GM06990 (cell line): ENCODE measurements around the gene SUN2.

Experiments used
- DNase-seq: peaks from one replicate; pipeline ENCODE4 v3.0.0-alpha.2; 2011; ENCODE audit not compliant: insufficient read length; ENCODE audit errors: extremely low read depth
- H3K27me3 ChIP-seq: replicated peaks from 2 replicates; pipeline ENCODE4 v1.6.0; 2011; ENCODE audit warnings: low read length; ENCODE audit not compliant: control insufficient read depth, insufficient read depth
- H3K36me3 ChIP-seq: 2 replicates; pipeline ENCODE4 v1.5.1; 2011; ENCODE audit warnings: low read length; ENCODE audit not compliant: control insufficient read depth, insufficient read depth
- H3K4me3 ChIP-seq: replicated peaks from 2 replicates; pipeline ENCODE4 v1.5.1; 2011; ENCODE audit warnings: low read depth, mild to moderate bottlenecking, control low read depth, low read length
- TF ChIP-seq, protein P1 (sequence below): IDR thresholded peaks from 2 replicates; pipeline ENCODE4 v1.5.1; 2011; ENCODE audit warnings: low read length, control low read depth, mild to moderate bottlenecking, inconsistent platforms; ENCODE audit not compliant: insufficient read depth, poor library complexity, severe bottlenecking

Gene SUN2

DNA sequence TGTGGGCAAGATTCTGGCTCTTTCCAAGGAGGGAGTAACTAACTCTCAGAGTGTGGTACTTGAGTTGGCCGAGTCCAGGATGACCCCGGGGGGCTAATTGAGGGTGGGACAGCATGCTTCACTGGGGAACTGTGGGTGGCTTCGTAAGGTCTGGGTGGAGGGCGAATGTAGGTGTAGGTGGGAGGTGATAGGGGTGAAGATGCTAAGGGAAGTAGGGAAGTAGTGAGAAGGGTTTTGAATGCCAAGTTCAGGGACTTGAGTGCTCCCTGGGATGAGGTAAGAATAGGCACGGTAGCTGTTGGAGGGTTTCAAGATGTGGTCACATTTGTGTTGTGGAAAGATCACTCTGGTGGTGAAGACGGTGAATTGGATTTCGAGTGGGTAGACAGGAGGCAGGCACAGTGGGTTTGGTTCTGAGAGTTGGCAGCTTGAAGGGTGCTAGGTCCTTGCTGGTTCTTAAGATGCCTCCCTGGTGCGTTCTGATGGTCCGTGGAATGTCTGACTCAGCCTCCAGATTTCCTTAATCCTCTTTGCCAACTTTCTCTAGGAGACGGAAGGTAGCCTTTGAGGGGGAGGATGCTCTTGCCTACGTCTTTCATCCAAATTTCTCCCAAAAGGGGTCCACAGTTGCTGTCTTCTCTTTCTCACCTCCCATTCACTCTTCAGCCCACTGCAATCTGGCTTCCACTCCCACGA is 40.6 kb upstream of the SUN2 start:
- TF ChIP-seq, protein P1, sequence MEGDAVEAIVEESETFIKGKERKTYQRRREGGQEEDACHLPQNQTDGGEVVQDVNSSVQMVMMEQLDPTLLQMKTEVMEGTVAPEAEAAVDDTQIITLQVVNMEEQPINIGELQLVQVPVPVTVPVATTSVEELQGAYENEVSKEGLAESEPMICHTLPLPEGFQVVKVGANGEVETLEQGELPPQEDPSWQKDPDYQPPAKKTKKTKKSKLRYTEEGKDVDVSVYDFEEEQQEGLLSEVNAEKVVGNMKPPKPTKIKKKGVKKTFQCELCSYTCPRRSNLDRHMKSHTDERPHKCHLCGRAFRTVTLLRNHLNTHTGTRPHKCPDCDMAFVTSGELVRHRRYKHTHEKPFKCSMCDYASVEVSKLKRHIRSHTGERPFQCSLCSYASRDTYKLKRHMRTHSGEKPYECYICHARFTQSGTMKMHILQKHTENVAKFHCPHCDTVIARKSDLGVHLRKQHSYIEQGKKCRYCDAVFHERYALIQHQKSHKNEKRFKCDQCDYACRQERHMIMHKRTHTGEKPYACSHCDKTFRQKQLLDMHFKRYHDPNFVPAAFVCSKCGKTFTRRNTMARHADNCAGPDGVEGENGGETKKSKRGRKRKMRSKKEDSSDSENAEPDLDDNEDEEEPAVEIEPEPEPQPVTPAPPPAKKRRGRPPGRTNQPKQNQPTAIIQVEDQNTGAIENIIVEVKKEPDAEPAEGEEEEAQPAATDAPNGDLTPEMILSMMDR, result no peak
- Histone ChIP-seq H3K27me3 (no peaks in the 10 kb centered on the region), H3K36me3 (no peaks in the 10 kb centered on the region), H3K4me3 (no peak overlapping the region)
- DNase-seq, result no peak

DNA sequence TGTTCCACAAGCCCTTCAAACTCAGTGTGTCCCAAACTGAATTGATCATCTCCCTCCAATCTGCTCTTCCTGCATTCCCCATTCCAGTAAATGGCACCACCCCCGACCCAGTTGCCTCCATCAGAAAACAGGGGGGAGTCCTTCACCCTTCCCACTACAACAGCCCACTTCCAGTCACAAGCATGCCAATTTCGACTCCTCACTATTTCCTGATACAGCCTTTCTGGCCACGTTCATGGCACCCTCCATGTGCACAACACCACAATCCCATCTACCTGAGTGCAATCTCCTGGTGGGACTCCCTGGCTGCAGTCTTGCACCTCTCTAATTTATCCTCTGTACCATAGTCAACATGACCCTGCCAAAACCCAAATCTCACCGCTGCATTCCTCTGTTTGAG is 39.8 kb upstream of the SUN2 start:
- Histone ChIP-seq H3K4me3 (no peak overlapping the region), H3K36me3 (no peaks in the 10 kb centered on the region), H3K27me3 (no peaks in the 10 kb centered on the region)
- TF ChIP-seq, protein P1, result no peak
- no peak for DNase-seq

DNA sequence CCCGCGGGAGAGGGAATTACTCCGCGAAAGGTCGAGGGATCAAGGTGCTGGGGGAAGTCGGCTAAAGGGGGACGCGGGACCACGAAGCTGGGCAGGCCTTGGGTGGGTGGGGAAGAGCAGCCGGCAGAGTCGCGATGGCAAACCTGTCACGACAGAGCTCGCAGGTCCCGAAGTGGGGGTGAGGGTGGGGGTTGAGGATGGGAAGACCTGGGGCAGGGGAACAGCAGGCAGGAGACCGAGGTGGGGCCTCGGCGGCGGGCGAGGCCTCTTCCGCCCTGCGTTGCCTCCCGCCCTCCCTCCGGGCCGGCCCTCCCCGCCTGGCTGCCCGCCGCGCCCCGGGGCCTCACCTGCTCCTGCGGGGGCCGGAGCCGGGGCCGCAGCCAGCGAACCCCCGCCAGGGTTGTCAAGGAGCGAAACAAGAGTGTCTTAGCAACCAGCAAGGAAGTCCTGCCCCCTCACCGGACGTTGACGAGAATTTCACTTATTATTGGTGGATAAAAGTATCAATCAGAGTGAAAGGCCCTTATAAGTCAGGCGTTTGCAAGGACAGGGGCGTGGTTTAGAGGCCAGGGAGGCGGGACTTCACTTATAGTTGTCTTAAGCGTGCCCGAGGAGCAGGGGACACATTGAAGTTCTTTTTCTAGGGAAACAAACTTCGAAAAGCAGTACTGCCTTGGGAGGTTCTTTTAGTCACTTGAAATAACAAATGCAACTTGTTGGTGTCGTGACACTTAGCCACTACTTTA is 38.1 kb upstream of the SUN2 start, which contains the start of gene DNAL4:
TSS of gene DNAL4 (minus strand) at position 423 of the 746 bp plus-strand sequence. CDS start 11,412 bp downstream, outside the sequence.
- DNase-seq, result peak; percentile 89
- TF ChIP-seq, protein P1, result no peak
- Histone ChIP-seq H3K4me3 (peak within 1 kb of the TSS; percentile 97), H3K27me3 (no peaks in the 10 kb centered on the region), H3K36me3 (no peaks in the 10 kb centered on the region; the same call in 1 of the 2 replicates)

DNA sequence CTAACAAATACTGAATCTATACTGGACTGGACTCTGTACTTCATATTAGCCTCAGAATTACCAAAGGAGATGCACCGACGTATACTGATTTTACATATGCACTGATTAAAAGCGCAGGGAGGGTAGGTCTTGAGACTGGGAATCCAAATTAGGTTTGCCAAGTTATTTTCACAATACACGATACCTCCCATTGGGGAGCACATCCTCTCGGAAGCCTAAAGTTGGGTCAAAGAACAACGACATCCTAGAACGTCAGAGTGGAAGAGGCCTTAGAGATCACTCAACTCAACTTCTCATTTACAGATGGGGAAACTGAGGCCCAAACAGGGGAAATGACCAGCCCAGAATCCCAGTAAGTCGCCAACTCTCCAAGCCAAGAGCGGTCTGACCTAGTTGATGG is 37.5 kb upstream of the SUN2 start:
- Histone ChIP-seq H3K27me3 (no peaks in the 10 kb centered on the region), H3K36me3 (no peaks in the 10 kb centered on the region; the same call in 1 of the 2 replicates), H3K4me3 (peak overlapping the region; percentile 97)
- TF ChIP-seq, protein P1, result no peak
- no peak for DNase-seq

DNA sequence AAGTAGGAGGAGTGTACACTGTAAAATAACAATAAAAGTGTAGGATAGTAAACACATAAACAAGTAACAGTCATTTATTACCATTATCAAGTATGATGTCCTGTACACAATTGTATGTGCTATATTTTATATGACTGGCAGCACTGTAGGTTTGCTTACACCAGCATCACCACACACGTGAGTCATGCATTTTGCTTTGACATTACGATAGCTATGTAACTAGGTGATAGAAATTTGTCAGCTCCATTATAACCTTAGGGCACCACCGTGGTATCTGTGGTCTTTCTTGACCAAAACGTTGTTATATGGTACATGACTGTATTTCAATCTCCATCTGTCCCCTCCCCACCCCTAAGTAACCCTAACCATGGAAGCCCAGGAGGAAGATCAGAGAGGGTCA is 37.0 kb upstream of the SUN2 start:
- Histone ChIP-seq H3K27me3 (no peaks in the 10 kb centered on the region), H3K36me3 (no peaks in the 10 kb centered on the region; the same call in 1 of the 2 replicates), H3K4me3 (peak overlapping the region; percentile 97)
- DNase-seq, result no peak
- TF ChIP-seq, protein P1, result no peak
